Activated naive CD4-positive, alpha-beta T cell (primary cell): ENCODE measurements around the gene FYB1.
"Not testable (repeated sequence)": the region's sequence is repeated elsewhere in the genome, so short reads cannot be mapped to it uniquely, and the experiment has no call there.

ENCODE experiments used
- DNase-seq, 4 experiments: peaks; one replicate each; lab custom pipeline; 2025; lab: John Stamatoyannopoulos, UW

The FYB1 gene

DNA sequence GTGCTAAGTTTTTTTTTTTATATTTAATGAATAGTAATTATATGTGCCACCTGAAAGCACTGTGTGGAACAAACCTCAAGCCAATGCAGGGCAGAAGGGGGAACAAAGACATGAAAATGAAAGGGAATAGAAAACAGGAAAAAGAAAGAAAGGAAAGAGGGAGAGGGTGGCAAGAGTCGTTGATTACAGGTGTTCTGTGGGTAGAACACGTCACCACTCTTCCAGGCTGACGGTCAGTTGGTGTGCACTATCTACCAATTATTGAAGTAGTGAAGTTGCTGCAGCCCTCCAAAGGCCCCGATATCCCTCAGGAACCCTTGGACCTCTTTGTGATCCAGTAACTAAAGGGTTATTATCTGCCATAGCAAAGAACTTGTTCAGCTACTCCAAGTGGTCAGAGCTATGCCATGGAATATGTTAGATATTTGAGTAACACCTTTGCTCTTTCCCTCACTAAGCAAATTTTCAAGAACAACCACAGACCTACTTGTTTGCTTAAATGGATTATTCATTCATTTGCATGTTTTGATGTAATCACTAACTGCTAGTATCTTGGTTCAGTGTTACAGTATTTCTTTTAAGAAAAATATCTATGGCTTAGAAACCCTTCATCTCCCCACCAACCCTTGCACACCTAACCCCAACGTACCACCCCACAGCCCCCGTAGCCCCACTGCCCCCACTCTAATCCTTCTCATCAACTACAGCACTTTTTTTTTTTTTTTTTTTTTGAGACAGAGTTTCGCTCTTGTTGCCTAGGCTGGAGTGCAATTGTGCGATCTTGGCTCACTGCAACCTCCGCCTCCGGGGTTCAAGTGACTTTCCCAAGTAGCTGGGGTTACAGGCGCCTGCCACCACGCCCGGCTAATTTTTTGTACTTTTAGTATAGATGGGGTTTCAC is 31.3 kb downstream of the FYB1 start:
- no peak for DNase-seq

DNA sequence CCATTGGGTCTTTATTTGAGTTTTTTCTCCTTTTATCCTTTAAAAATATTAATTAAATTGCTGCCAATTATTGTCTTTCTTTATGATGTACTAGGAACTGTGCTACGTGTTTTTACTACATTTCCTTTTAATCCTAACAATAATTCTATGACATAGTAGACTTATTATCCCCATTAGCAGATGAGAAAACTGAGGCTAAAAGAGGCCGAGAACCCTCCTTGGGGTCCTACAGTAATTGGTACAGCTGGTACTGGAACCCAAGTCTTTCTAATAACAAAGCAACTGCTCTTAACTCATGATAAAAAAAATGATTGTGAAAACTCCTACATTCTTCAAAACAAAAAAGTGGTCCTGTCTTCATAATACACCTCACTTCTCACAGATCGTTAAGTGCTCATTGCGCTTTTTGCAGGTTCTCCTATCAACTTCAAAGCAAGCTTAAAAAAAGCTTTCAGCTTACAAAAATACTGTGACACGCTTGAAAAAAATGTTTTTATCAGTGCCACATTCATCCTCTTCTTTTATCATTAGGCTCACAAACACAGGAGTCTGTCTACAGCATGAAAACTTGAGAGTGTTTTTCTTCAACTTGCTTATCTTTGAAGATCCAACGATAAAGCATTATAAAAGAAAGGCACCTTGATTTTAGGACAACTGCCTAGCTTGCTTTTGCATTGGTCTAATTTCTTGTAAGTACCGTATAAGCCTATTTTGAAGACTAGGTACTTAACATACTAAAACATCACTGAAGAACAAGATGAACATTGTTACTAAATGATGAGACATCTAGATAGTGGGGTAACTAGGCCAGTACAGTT is 32.4 kb downstream of the FYB1 start:
- DNase-seq, result no peak

DNA sequence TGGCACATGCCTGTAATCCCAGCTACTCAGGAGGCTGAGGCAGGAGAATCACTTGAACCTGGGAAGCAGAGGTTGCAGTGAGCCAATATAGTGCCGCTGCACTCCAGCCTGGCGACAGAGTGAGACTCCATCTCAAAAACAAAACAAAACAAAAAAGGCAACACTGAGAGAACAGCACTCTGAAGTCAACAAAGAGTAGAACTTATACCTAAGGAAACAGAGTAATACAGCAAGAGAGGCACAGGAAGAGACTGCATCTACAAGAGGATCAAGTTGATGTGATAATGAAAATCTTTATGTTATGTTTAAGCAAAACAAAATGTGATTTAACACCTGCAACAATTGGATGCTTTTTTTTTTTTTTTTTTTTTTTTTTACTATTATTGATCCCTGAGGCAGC is 33.1 kb downstream of the FYB1 start:
- DNase-seq, result no peak

DNA sequence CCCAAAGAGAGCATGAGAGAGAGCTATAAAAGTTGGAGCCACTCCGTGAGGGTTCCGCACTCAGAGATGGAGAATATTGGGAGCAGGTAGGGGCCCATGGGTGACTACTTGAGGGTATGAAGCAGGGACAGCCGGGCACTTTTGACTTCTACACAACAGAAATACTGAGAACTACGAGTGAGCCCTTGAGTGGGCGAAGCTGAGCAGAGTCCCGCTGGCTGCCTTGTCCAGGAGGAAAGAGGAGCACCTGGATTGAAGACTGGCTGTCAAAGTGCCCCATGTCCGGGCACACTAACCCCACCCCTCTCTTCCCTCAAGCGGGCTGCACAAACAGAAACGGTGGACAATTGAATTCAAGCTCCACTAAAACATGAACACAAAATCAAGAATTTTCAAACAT is 33.6 kb downstream of the FYB1 start:
- DNase-seq, result no peak

DNA sequence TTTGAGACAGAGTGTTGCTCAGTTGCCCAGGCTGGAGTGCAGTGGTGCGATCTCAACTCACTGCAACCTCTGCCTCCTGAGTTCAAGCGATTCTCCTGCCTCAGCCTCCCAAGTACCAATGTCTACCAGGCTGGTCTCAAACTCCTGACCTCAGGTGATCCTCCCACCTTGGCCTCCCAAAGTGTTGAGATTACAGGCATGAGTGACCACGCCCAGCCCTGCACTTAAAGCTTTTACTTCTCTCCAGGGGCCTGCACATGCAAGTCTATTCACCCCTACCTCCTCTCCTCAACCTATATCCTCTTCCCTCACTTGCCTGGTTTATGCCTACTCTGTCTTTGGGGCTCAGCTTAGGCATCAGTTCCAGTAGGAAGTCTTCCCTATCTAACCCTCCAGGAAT is 39.8 kb downstream of the FYB1 start:
- DNase-seq, result not testable (repeated sequence)

DNA sequence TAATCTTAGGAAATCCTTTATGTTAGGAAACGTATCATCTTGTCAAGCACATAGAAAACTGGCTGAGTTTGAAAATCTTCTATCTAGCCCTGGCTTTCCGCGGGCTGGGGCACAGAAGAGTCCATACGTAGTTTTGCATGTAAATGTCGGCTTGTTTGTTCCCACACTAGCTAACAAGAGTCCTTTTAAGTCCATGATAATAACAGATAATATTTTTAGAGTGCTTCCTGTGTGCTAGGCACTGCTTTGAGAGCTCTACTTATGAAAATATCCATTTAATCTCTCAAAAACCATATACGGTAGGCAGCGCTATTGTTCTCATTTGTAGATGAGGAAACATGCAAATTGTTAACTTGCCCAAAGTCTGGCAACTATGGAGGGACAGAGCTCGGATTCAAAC is 40.5 kb downstream of the FYB1 start:
- no peak for DNase-seq

DNA sequence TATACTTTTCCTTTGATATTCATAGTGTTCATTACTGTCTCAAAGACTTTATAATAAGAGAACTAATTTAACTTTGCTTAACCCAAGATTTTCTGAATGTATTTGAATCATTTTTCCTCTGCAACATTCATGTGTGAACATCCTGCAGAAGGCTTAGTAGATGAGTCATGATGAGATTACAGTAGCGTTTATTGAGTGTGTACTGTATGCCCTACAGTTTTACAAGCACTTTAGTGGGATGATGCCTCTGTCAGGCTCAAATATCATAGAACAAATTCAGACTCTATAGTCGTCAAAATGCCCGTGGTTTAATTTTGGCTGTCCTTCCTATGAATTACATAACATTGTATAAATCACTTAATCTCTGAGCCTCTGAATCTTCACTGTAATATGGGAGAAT is 41.2 kb downstream of the FYB1 start:
- no peak for DNase-seq

DNA sequence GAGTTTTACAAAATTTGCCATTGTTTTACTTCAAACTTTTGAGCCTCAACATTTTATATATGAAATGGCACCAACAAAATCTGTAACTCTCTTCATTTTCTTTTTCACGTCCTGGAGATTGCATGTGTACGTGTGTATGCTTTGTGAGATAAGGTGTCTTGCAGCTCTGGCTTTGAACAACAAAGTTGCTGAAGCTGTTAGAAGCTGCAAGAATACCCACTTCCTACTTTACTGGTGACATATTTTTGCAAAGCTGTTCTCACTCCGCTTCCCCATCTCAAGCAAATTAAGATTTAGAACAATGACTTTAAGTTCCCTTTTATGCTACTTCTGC is 41.8 kb downstream of the FYB1 start:
- DNase-seq, result no peak

DNA sequence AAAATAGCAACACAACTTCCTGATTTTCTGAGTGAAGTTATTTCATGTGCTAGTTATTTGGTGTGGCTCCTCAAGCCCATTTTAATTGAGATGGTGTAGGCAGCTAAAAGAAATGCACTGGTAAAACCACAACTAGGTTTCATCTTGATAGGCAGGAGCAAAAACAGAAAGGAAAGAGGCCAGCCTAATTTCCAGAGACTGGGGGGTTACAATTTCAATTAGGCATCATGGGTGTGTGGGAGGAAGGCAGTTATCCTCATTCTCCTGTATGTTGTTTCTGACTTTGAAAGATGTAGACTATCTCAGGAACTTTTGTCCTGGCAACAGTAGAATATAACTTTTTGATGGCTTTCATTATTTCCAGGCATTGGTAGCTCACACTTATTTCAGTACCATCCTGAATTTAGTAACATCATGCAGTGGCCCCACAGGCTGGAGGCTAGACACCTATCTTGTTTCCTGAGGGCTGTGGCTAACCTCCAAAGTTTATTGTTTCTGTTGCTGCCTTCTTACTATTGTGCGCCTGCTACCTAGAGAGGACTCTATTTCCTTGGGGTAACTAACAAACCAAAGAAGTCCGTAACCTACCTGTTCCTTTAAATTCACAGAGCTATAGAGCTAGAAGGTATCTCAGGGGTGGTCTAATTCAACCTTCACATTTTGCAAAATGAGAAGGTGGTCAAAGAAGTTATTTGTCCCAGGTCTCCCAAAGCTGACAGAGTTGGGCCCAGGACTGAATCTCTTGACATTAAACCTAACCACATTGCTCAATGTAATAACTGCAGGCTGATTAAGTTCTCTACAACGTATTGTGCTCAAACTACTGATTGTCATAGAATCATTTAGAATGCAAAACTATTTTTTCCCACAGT is 42.4 kb downstream of the FYB1 start:
- DNase-seq, result no peak

DNA sequence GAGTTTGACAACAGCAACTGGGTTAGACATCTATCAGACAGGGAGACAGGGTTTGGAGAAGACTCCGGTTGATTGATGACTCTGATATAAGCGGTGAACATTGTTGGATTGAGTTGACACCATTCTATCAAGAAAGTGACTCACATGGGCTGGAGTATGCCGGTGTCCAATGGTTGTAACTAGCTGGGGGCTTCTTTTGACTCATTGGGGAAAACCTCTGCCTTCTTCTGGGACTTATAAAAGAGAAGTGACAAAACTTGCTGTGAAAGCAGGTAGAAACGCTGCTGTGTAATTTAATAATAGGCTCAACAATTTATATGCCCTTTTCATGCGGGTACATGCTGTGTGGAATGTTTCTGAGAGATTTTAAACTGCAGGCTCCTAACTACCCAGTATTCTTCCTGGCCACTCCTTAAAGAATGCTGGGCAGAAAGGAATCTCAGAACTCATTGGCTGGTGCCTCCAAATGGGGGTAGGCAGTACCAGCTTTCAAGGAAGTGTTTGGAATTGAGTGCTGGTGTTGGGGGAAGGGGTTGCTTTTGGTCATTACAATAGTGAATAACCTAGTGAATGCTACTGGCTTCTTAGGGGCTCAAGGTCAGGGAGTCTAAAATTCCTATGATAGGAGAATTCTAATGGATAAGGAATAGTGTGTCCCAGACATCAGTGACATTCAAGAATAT is 43.9 kb downstream of the FYB1 start:
- DNase-seq, result no peak

DNA sequence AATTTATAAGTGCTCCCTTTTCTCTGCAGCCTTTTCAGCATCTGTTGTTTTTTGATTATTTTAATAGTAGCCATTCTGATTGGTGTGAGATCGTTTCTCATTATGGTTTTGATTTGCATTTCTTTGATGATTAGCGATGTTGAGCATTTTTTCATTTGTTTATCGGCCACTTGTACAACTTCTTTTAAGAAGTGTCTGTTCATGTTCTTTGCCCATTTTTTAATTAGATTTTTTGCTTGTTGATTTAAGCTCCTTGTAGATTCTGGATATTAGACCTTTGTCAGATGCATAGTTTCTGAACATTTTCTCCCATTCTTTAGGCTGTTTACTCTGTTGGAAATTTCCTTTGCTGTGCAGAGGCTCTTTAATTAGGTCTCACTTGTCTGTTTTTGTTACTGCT is 46.3 kb downstream of the FYB1 start:
- DNase-seq, result no peak

DNA sequence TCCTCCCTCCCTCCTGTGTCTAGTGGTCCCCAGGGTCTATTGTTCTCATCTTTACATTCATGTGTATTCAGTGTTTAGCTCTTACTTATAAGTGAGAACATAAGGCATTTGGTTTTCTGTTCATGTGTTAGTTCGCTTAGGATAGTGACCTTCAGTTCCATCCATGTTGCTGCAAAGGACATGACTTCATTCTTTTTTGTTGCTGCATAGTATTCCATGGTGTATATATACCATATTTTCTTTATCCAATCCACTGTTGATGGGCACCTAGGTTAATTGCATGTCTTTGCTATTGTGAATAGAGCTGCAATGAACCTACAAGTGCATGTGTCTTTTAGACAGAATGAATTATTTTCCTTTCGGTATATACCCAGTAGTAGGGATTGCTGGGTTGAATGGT is 46.8 kb downstream of the FYB1 start:
- no peak for DNase-seq

DNA sequence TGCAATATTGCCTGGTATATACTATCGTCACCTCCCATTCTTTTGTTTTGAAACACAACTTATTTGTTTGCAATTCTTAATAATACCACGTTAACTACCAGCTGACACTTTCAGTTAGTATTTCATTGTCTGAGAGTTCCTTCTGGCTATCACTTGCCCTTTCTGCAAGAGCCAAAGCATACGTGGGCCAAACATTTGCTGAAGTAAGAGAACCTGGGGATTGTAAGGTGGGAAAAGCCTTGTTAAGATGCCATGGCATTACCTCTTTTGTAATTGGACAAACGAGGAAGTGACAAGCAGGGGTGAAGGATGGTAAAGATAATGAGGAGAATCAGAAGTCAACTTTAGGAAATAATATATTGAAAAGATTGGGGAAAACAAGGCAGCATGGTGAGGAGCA is 47.7 kb downstream of the FYB1 start:
- no peak for DNase-seq

DNA sequence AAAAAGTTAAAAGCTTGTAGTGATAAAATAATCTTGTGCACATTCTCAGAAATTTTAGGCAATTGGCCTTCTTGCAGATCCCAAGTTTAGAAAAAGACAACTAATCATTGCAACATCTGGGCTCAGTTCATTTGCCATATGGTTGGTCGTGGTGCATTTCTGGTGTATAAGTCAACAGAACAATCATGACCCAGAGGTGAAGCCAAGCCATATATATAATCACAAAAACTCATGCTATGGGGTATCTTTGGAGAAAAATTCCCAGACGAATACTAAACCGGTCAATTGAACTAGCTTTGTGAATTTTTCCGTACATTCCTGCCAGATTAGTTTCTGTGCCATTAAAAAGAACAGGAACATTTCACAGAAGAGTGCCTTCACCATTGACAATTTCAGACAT is 50.3 kb downstream of the FYB1 start:
- DNase-seq, result no peak

DNA sequence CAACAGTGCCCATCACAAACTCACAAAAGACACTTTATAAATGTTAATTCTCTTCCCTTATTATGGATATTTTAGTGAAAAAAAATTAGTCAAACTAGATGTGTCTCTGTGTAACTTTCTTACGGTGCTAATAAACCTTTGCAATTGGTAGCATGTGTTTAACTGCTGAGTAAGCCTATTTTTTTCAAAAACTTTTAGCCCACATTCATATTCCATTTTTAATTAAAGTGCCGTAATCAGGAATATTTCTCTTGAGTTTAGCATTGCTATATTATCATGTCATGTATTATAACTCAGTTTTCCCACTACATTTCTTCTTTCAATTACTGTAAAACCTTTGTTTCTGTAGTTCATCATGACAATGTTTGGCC is 51.4 kb downstream of the FYB1 start:
- no peak for DNase-seq

DNA sequence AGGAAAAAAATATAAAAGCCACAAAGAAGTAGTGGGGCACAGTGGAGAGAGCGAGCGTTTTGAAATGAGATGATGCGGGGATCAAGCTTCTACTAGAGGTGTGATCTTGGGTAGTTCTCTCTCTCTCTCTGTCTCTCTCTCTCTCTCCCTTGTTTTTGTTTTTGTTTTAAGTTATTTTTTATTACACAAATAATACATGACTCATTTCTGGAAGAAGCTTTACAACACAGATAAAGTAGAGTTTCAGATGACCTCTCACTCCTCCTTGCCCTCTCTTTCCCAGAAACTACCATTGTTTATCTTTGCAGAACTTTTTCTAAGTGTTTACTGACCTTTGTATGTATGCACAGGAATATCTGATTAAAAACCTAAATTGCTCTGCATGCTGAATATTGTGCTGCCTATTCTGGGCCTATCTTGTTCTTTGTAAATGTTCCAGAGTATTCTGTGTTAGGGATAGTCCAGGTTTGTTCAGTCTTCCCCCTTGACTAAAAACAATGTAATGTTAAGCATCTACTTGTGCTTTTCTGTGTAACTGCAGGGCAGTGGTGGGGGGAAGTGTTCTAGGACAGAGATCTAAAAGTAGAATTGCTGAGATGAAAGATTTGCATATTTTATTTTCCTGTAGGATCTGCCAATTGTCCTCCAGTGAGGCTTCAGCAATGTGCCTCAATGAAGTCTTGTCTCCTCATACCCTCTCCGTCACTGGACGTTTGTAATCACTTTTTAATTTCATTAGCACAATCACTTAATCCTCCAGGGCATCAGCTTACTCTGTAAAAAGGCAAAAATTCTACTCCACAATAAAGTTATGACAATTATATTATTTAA is 52.0 kb downstream of the FYB1 start:
- DNase-seq, result no peak

DNA sequence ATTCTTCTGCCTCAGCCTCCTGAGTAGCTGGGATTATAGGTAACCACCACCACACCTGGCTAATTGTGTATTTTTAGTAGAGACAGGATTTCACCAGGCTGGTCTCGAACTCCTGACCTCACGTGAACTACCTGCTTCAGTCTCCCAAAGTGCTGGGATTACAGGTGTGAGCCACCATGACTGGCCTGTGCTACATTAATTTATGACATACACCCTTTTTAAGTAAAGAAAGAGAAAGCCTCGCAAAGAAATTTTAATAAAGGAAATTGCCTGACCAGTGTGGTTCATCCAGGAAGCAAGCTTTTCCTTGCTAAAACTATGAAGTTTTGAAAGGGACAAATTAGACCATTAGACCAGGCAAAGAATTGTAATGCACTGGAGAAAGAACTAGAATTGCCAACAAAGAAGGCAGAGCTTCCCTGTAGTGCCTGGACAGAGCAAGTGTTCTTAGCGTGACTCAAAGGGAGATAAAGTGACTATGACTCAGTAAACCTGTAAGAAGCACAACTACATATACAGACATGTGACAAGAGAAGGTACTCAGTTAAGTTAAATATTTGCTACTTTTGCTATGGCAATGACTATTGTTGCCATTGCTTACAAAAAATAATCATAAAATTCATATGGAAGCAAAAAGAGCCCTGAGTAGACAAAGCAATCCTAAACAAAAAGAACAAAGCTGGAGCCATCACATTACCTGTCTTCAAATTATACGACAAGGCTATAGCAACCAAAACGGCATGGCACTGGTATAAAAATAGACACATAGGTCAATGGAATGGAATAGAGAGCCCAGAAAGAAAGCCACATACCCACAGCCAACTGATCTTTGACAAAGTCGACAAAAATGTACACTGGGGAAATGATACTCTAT is 54.6 kb downstream of the FYB1 start:
- no peak for DNase-seq

DNA sequence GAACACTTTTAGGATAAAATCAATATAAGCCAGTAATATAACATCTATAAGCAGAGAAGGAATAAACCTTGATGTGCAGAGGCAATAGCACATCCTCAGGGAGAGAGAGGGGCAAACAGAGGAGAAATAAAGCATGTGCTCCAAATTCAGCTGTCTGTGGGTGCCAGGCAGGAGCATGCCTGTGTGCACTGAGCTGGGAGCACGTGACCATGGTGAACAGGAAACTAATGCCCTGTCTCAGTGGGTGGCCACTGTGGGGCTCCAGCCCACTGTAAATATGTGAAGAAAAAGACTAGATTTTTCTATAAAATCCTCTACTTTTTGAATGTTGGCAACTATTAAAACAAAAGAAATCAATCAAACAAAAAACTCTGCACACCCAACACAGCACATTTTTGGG is 55.3 kb downstream of the FYB1 start:
- peak in 2 of 4 experiments; percentile 7 to 10 for DNase-seq

DNA sequence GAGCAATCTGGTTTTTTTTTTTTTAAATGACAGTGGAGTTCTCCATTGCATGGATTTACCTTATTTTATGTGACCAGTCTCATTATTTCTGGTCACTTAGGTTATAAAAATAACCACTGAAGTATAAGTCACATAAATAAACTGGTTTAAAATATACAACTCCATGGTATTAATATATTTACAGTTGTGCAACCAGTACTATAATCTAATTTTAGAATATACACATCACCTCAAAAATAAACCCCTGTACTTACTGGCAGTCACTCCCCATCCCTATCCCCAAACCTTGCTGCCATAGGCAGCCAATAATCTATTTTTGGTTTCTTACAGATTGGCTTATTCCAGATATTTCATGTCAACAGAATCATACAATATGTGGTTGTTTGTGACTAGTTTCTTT is 57.8 kb downstream of the FYB1 start:
- DNase-seq, result no peak

DNA sequence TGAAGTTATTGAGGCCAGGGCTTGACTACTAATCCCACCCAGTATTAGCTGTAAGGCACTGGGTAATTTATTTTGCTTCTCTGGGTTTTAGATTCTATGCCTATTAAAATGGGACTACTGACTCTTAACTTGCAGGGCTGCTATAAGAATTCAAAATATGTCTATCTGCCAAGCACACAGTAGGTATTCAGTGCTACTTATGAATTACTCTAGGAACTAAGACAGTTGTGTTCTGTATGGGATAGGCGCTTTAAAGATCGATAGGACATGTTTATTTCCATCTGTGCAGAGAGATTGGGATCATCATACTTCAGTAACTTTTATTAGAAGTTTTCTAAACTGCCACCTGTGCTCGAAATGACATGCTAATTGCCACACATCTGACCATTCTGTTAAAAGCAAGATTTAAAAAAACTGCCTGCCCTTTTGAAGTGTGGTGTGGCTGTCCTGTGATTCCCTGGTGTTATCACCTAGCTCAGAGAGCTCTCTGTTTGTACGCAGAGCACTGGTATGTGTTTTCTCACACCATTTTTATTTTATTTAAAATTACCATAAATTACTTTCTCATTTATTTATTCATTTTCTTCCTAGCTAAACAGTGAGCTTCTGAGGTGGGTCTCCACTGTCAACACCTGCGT is 58.7 kb downstream of the FYB1 start:
- DNase-seq, result no peak
